ENCODE data around the gene HK3.

Gene HK3

GRCh38 chr5:176868731-176869130 is 30.4 kb downstream of the HK3 start:
- DNase-seq (ENCODE audit: low spot score), result no peak

GRCh38 chr5:176868126-176868525 is 31.0 kb downstream of the HK3 start:
- DNase-seq (ENCODE audit: low spot score), result no peak

- DNase-seq (ENCODE audit: low spot score), result no peak
Observed at GRCh38 chr5:176866707-176867310, 32.3 kb downstream of the HK3 start.

GRCh38 chr5:176865964-176866363 is 33.2 kb downstream of the HK3 start:
- DNase-seq (ENCODE audit: low spot score), result no peak

GRCh38 chr5:176864755-176865154 is 34.4 kb downstream of the HK3 start:
- no peak for DNase-seq (ENCODE audit: low spot score)

- no peak for DNase-seq (ENCODE audit: low spot score)
Observed at GRCh38 chr5:176863765-176864098, 35.4 kb downstream of the HK3 start.

GRCh38 chr5:176863041-176863764 is 35.9 kb downstream of the HK3 start:
- DNase-seq (ENCODE audit: low spot score), result no peak

GRCh38 chr5:176862330-176862995 is 36.7 kb downstream of the HK3 start:
- DNase-seq (ENCODE audit: low spot score), result no peak

GRCh38 chr5:176861276-176861675 is 37.9 kb downstream of the HK3 start:
- no peak for DNase-seq (ENCODE audit: low spot score)

GRCh38 chr5:176860381-176860780 is 38.8 kb downstream of the HK3 start:
- no peak for DNase-seq (ENCODE audit: low spot score)

- no peak for DNase-seq (ENCODE audit: low spot score)
Observed at GRCh38 chr5:176859916-176860315, 39.2 kb downstream of the HK3 start.

GRCh38 chr5:176857894-176858273 is 41.3 kb downstream of the HK3 start:
- no peak for DNase-seq (ENCODE audit: low spot score)

GRCh38 chr5:176857216-176857893 is 41.8 kb downstream of the HK3 start:
- DNase-seq (ENCODE audit: low spot score), result no peak

GRCh38 chr5:176856746-176857145 is 42.4 kb downstream of the HK3 start:
- DNase-seq (ENCODE audit: low spot score), result no peak

GRCh38 chr5:176855598-176855997 is 43.5 kb downstream of the HK3 start:
- no peak for DNase-seq (ENCODE audit: low spot score)

- DNase-seq (ENCODE audit: low spot score), result no peak
Observed at GRCh38 chr5:176854164-176854563, 45.0 kb downstream of the HK3 start.

- no peak for DNase-seq (ENCODE audit: low spot score)
Observed at GRCh38 chr5:176853151-176853778, 45.9 kb downstream of the HK3 start.

- DNase-seq (ENCODE audit: low spot score), result no peak
Observed at GRCh38 chr5:176851871-176852658, 47.1 kb downstream of the HK3 start.

- no peak for DNase-seq (ENCODE audit: low spot score)
Observed at GRCh38 chr5:176851380-176851779, 47.8 kb downstream of the HK3 start.

- DNase-seq (ENCODE audit: low spot score), result no peak
Observed at GRCh38 chr5:176850371-176851245, 48.5 kb downstream of the HK3 start.
